H1 (cell line): ENCODE results near the gene SRF. TPM values are rescaled to one million over a fixed set of nuclear protein-coding genes. Genes with fewer than 3 reads are reported as not detected.

Experiments used
- CTCF ChIA-PET: fragments of 300-600 bp; sonication (Branson Sonifier 250); formaldehyde crosslinking; loops from one replicate; lab custom pipeline; 2021; ENCODE audit not compliant: partially characterized antibody; lab: Charles Lee
- POLR2A ChIA-PET: fragments of 300-600 bp; sonication (Branson Sonifier 250); formaldehyde crosslinking; loops from one replicate; lab custom pipeline; 2021; ENCODE audit warnings: inconsistent platforms; ENCODE audit not compliant: partially characterized antibody; lab: Charles Lee
- DNase-seq, 2 experiments: peaks; one replicate each; pipeline versions ENCODE4 v3.0.0 to v3.0.0-alpha.2; 2010 to 2022; ENCODE audit warnings: low spot score in 2 of 2, low read depth in 1 of 2, mixed read lengths in 1 of 2
- FAIRE-seq: peaks from 2 replicates; lab custom pipeline; 2011; peaks lifted over from hg19 to GRCh38; lab: Jason Lieb, UNC
- H2AFZ ChIP-seq: 2 replicates; pipeline ENCODE4 v1.8.1; 2012; ENCODE audit warnings: low read length, inconsistent platforms
- H2AK5ac ChIP-seq: 2 replicates; pipeline ENCODE4 v1.6.1; 2013; ENCODE audit warnings: low read depth, low read length
- H2BK120ac ChIP-seq: replicated peaks from 2 replicates; pipeline ENCODE3; 2013; ENCODE audit warnings: low read depth, low read length, inconsistent platforms
- H2BK12ac ChIP-seq: 2 replicates; pipeline ENCODE4 v1.6.1; 2013; ENCODE audit warnings: low read depth, low read length
- H2BK15ac ChIP-seq: 2 replicates; pipeline ENCODE4 v1.6.1; 2013; ENCODE audit warnings: low read length
- H2BK20ac ChIP-seq: 2 replicates; pipeline ENCODE4 v1.6.1; 2013; ENCODE audit warnings: low read length
- H2BK5ac ChIP-seq: 2 replicates; pipeline ENCODE4 v1.6.1; 2013; ENCODE audit warnings: low read depth, low read length
- H3K14ac ChIP-seq: 2 replicates; pipeline ENCODE4 v1.6.1; 2013; ENCODE audit warnings: inconsistent platforms; ENCODE audit not compliant: insufficient read length
- H3K18ac ChIP-seq: 2 replicates; pipeline ENCODE4 v1.6.1; 2013; ENCODE audit warnings: low read length; ENCODE audit errors: extremely low read depth
- H3K23ac ChIP-seq: 2 replicates; pipeline ENCODE4 v1.6.1; 2013; ENCODE audit warnings: inconsistent platforms; ENCODE audit not compliant: insufficient read length
- H3K23me2 ChIP-seq: 2 replicates; pipeline ENCODE4 v1.6.1; 2013; ENCODE audit warnings: low read depth, low read length
- H3K27ac ChIP-seq: 2 replicates; pipeline ENCODE4 v1.6.1; 2011; ENCODE audit warnings: low read depth, low read length, inconsistent platforms
- H3K27me3 ChIP-seq, 4 experiments: replicated peaks in 1 of 4; 1 replicate in 1 of 4; 2 replicates in 3 of 4; pipeline versions ENCODE4 v1.6.1 to v1.8.1; 2011 to 2013; ENCODE audit warnings: low read length in 3 of 4, mild to moderate bottlenecking in 3 of 4, inconsistent platforms in 2 of 4, mixed read lengths in 2 of 4, moderate library complexity in 1 of 4; ENCODE audit not compliant: control insufficient read depth in 3 of 4, insufficient read depth in 3 of 4; ENCODE audit errors: extremely low read depth in 1 of 4
- H3K36me3 ChIP-seq, 4 experiments: 2 replicates each; pipeline versions ENCODE4 v1.6.1 to v1.8.1; 2011 to 2013; ENCODE audit warnings: mild to moderate bottlenecking in 4 of 4, low read length in 3 of 4, moderate library complexity in 2 of 4, control low read depth in 1 of 4, inconsistent platforms in 1 of 4; ENCODE audit not compliant: insufficient read depth in 4 of 4, control insufficient read depth in 2 of 4
- H3K4ac ChIP-seq: replicated peaks from 2 replicates; pipeline ENCODE3; 2013; ENCODE audit warnings: low read length, low read depth, mixed read lengths, inconsistent platforms; ENCODE audit not compliant: insufficient read length
- H3K4me1 ChIP-seq, 4 experiments: replicated peaks in 1 of 4; 1 replicate in 1 of 4; 2 replicates in 3 of 4; pipeline versions ENCODE4 v1.6.1 to v1.8.1; 2011 to 2013; ENCODE audit warnings: low read length in 3 of 4, inconsistent platforms in 2 of 4, mixed read lengths in 1 of 4; ENCODE audit not compliant: insufficient read depth in 4 of 4, control insufficient read depth in 3 of 4
- H3K4me2 ChIP-seq, 2 experiments: 2 replicates each; pipeline versions ENCODE4 v1.6.1 to v1.8.1; 2011 to 2013; ENCODE audit warnings: low read depth in 2 of 2, low read length in 2 of 2, control low read depth in 1 of 2, inconsistent platforms in 1 of 2, mild to moderate bottlenecking in 1 of 2; ENCODE audit not compliant: insufficient read depth in 1 of 2
- H3K4me3 ChIP-seq, 4 experiments: fragments of 200-600, 300-600 bp in 1 of 4; sonication (generic), shearing (Covaris generic), sonication (Bioruptor Twin) in 1 of 4; 2 replicates each; pipeline versions ENCODE4 v1.5.1 to v1.8.1; 2011 to 2016; ENCODE audit warnings: low read length in 4 of 4, low read depth in 3 of 4, control low read depth in 2 of 4, inconsistent platforms in 2 of 4, mild to moderate bottlenecking in 2 of 4, mixed read lengths in 1 of 4, moderate library complexity in 1 of 4; ENCODE audit not compliant: insufficient read depth in 2 of 4; ENCODE audit errors: extremely low read depth in 1 of 4
- H3K56ac ChIP-seq: replicated peaks from 2 replicates; pipeline ENCODE3; 2013; ENCODE audit warnings: low read depth, mild to moderate bottlenecking, mixed read lengths, low read length, inconsistent platforms; ENCODE audit not compliant: insufficient read length
- H3K79me1 ChIP-seq: 2 replicates; pipeline ENCODE4 v1.6.1; 2013; ENCODE audit warnings: low read depth, low read length, control low read depth
- H3K79me2 ChIP-seq, 2 experiments: 2 replicates each; pipeline versions ENCODE4 v1.6.1 to v1.8.1; 2012 to 2013; ENCODE audit warnings: low read length in 2 of 2, mild to moderate bottlenecking in 2 of 2, inconsistent platforms in 1 of 2; ENCODE audit not compliant: insufficient read depth in 2 of 2, control insufficient read depth in 1 of 2
- H3K9ac ChIP-seq, 4 experiments: replicated peaks in 1 of 4; 1 replicate in 1 of 4; 2 replicates in 3 of 4; pipeline versions ENCODE4 v1.6.1 to v1.8.1; 2011 to 2013; ENCODE audit warnings: low read depth in 3 of 4, low read length in 3 of 4, control low read depth in 2 of 4, mild to moderate bottlenecking in 2 of 4, moderate library complexity in 2 of 4, inconsistent platforms in 1 of 4; ENCODE audit errors: extremely low read depth in 1 of 4
- H3K9me3 ChIP-seq, 2 experiments: 2 replicates each; pipeline versions ENCODE4 v1.6.1 to v1.8.1; 2012 to 2013; ENCODE audit warnings: mild to moderate bottlenecking in 2 of 2, moderate library complexity in 2 of 2, control low read depth in 1 of 2, inconsistent platforms in 1 of 2, low read depth in 1 of 2, low read length in 1 of 2, mixed read lengths in 1 of 2; ENCODE audit not compliant: insufficient read depth in 2 of 2
- H4K20me1 ChIP-seq, 2 experiments: replicated peaks in 1 of 2; 2 replicates each; pipeline versions ENCODE3 to v1.8.1; 2011 to 2013; ENCODE audit warnings: inconsistent platforms in 2 of 2, low read length in 2 of 2, mild to moderate bottlenecking in 1 of 2; ENCODE audit not compliant: insufficient read depth in 2 of 2, control insufficient read depth in 1 of 2
- H4K5ac ChIP-seq: 2 replicates; pipeline ENCODE4 v1.6.1; 2013; ENCODE audit warnings: low read length, low read depth, mixed read lengths, inconsistent platforms; ENCODE audit not compliant: insufficient read length
- H4K8ac ChIP-seq: 2 replicates; pipeline ENCODE4 v1.8.0; 2013; ENCODE audit warnings: mild to moderate bottlenecking, moderate library complexity, low read length, inconsistent platforms; ENCODE audit not compliant: insufficient read depth; ENCODE audit errors: extremely low read depth
- H4K91ac ChIP-seq: replicated peaks from 2 replicates; pipeline ENCODE3; 2013; ENCODE audit warnings: low read length, mixed read lengths, inconsistent platforms; ENCODE audit not compliant: insufficient read length
- BRCA1 ChIP-seq: IDR thresholded peaks from 2 replicates; pipeline ENCODE4 v1.6.1; 2012; ENCODE audit warnings: low read depth, low read length, improper control_type of control experiment
- CTBP2 ChIP-seq: IDR thresholded peaks from 2 replicates; pipeline ENCODE4 v1.7.0; 2011; ENCODE audit warnings: borderline replicate concordance, mild to moderate bottlenecking, moderate library complexity, mixed read lengths, low read length; ENCODE audit not compliant: insufficient read depth, insufficient read length
- EP300 ChIP-seq, 2 experiments: IDR thresholded peaks; 1 replicate in 1 of 2; 2 replicates in 1 of 2; pipeline ENCODE4 v1.6.1; 2011 to 2012; ENCODE audit warnings: low read depth in 2 of 2, low read length in 2 of 2, mild to moderate bottlenecking in 2 of 2, borderline replicate concordance in 1 of 2, inconsistent platforms in 1 of 2, moderate library complexity in 1 of 2
- MAFK ChIP-seq: IDR thresholded peaks from 2 replicates; pipeline ENCODE4 v1.6.1; 2012; ENCODE audit warnings: low read depth, mild to moderate bottlenecking, improper control_type of control experiment, low read length
- PHF8 ChIP-seq: fragments of 200-600 bp; sonication (generic); conservative IDR thresholded peaks from 2 replicates; pipeline ENCODE4 v1.7.1; 2012; ENCODE audit warnings: low read depth, mild to moderate bottlenecking, inconsistent platforms, low read length, moderate library complexity
- POLR2A ChIP-seq, 2 experiments: IDR thresholded peaks; 1 replicate in 1 of 2; 2 replicates in 1 of 2; pipeline ENCODE4 v1.6.1; 2011; ENCODE audit warnings: low read depth in 2 of 2, low read length in 2 of 2, mild to moderate bottlenecking in 2 of 2; ENCODE audit errors: control extremely low read depth in 1 of 2
- POLR2AphosphoS5 ChIP-seq: IDR thresholded peaks from 2 replicates; pipeline ENCODE4 v1.6.1; 2011; ENCODE audit warnings: low read depth, low read length
- WGBS, 2 experiments: shearing (Covaris generic) in 1 of 2; methylation state at CpG; one replicate each; pipeline versions ENCODE4 v1.1.6 to v1.1.7; 2013 to 2015; ENCODE audit warnings: low lambda C conversion rate in 2 of 2, mixed read lengths in 2 of 2, inconsistent platforms in 1 of 2, low coverage in 1 of 2, missing lambda C conversion rate in 1 of 2; ENCODE audit not compliant: insufficient replicate concordance in 2 of 2, insufficient coverage in 1 of 2, insufficient read length in 1 of 2; ENCODE audit errors: extremely low coverage in 1 of 2, missing lambda C conversion rate in 1 of 2; 5-methylcytosine and 5-hydroxymethylcytosine counted together
- polyA plus RNA-seq, 7 experiments: library from polyadenylated mRNA; depleted of rRNA in 3 of 7; stranded (reverse) in 5 of 7; unstranded in 2 of 7; fragments of >200 nt in 5 of 7; fragments of 200-250 nt in 2 of 7; gene quantifications; 1 replicate in 5 of 7; 2 replicates in 1 of 7; 4 replicates in 1 of 7; pipeline versions ENCODE4 v1.2.1 to v1.2.3, GENCODE V29; 2011 to 2013; ENCODE audit warnings: missing spikeins in 2 of 7, mixed read lengths in 2 of 7
- total RNA-seq: library from RNA; stranded (reverse); fragmentation: NEBNext Ultra II Directional; extraction: Animal tissue kit (Norgen Biotek cat#: 25700); gene quantifications from 2 replicates; pipeline ENCODE4 v1.2.1, GENCODE V29; 2021
- TF ChIP-seq, protein P1 (sequence below): IDR thresholded peaks from 2 replicates; pipeline ENCODE4 v1.6.1; 2012; ENCODE audit warnings: low read length, inconsistent platforms

Gene SRF
- total and polyA plus RNA-seq, 2 of the 8 experiments (the other 6 are each of a cell fraction or from before 2014, with no cell fraction given) = 49.0 to 69.5 TPM

DNA sequence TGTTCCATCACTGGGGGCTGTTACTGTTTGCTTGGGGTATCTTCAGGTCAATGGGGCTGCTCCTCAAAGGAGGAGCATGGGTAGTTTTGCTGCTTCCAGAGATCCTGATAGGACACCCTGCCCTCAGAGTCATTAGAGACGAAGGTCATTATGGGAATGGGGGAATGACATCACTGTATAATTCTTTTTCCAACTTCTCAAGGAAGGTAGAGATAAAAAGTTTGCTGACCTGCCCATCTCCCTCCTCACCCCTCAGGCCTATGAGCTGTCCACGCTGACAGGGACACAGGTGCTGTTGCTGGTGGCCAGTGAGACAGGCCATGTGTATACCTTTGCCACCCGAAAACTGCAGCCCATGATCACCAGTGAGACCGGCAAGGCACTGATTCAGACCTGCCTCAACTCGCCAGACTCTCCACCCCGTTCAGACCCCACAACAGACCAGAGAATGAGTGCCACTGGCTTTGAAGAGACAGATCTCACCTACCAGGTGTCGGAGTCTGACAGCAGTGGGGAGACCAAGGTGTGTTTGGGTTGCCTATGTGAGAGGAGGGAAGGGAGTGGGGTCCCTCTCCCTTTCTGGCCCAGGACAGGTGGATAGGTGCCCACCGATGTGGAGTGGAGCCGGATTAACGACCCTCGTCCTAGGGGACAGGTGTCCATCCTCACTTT, 2.7 kb downstream of the SRF start:
- Histone ChIP-seq H2AK5ac (no peak overlapping the region), H3K36me3 (peaks cover 18 to 31% (median 25%) of the 10 kb centered on the region in 4 experiments), H2BK12ac (peak overlapping the region; percentile 2; the same call in 1 of the 2 replicates), H3K79me2 (peaks cover 0 to 28% of the 10 kb centered on the region in 2 experiments; a peak in 2 of 4 replicates), H3K18ac (no peak overlapping the region), H3K9me3 (no peaks in the 10 kb centered on the region), H3K79me1 (peaks cover 3% of the 10 kb centered on the region; the same call in 1 of the 2 replicates), H4K91ac (peak overlapping the region; percentile 34), H4K8ac (no peak overlapping the region; the same call in none of the 2 replicates), H3K56ac (no peak overlapping the region), H2BK5ac (peak overlapping the region; percentile 47; the same call in 1 of the 2 replicates), H3K23me2 (peaks cover 14% of the 10 kb centered on the region), H3K4me1 (peaks cover 9 to 17% (median 11%) of the 10 kb centered on the region in 4 experiments), H3K23ac (no peak overlapping the region), H3K14ac (no peak overlapping the region), H4K5ac (no peak overlapping the region), H3K9ac (peak overlapping the region in 3 of 4 experiments; percentile 13 to 58 (median 31); a peak in 4 of 7 replicates), H3K4me2 (peak overlapping the region; percentile 93 to 97), H2AFZ (no peak overlapping the region), H3K27me3 (peaks cover 0 to 6% (median 2%) of the 10 kb centered on the region in 4 experiments; a peak in 3 of 7 replicates), H4K20me1 (peaks cover 13 to 33% of the 10 kb centered on the region in 2 experiments), H2BK15ac (no peak overlapping the region), H2BK20ac (no peak overlapping the region), H3K4me3 (peak overlapping the region; percentile 12 to 93 (median 82); a peak in 6 of 8 replicates), H3K4ac (no peak overlapping the region), H2BK120ac (no peak overlapping the region), H3K27ac (peak overlapping the region; percentile 86)
- WGBS, 2 experiments = 49% methylated on average over 11 of the region's 11 CpGs; no CpG with 5 or more reads in 1 of the 2 experiments
- ChIA-PET POLR2A (interaction anchor here (0.6 to 4.9 kb wide), 23 partner anchors 11 to 864 kb away, joined by 3 to 25 read pairs (median 4); partner anchors contain the start of genes CUL7, DNPH1, GNMT and PPP2R5D), CTCF (interaction anchor here (0.6 to 0.7 kb wide), 2 partner anchors 96 to 1991 kb away, joined by 3 read pairs; no protein-coding TSS in a partner anchor)
- TF ChIP-seq POLR2A (IDR thresholded peaks at IDR 0.05; ENCODE audit: control extremely low read depth in 1 of 2, low read depth in 2 of 2, low read length in 2 of 2) (peak in 1 of 2 experiments; percentile 59; a peak in 2 of 3 replicates), MAFK (no peak), BRCA1 (no peak), EP300 (IDR thresholded peaks at IDR 0.05; ENCODE audit: borderline replicate concordance in 1 of 2, low read depth in 2 of 2, low read length in 2 of 2) (no peak), PHF8 (peak; percentile 19; the same call in 1 of the 2 replicates), CTBP2 (peak; percentile 48), POLR2AphosphoS5 (peak; percentile 68)
- TF ChIP-seq, protein P1, sequence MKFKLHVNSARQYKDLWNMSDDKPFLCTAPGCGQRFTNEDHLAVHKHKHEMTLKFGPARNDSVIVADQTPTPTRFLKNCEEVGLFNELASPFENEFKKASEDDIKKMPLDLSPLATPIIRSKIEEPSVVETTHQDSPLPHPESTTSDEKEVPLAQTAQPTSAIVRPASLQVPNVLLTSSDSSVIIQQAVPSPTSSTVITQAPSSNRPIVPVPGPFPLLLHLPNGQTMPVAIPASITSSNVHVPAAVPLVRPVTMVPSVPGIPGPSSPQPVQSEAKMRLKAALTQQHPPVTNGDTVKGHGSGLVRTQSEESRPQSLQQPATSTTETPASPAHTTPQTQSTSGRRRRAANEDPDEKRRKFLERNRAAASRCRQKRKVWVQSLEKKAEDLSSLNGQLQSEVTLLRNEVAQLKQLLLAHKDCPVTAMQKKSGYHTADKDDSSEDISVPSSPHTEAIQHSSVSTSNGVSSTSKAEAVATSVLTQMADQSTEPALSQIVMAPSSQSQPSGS = peak; percentile 85; the same call in 1 of the 2 replicates
- FAIRE-seq = no peak
- DNase-seq = no peak
